ENCODE measurements around the gene CA7. TPM values are rescaled to one million over a fixed set of nuclear protein-coding genes. Genes with fewer than 3 reads are reported as not detected.

The CA7 gene
- total RNA-seq, 1 donor: not detected

DNA sequence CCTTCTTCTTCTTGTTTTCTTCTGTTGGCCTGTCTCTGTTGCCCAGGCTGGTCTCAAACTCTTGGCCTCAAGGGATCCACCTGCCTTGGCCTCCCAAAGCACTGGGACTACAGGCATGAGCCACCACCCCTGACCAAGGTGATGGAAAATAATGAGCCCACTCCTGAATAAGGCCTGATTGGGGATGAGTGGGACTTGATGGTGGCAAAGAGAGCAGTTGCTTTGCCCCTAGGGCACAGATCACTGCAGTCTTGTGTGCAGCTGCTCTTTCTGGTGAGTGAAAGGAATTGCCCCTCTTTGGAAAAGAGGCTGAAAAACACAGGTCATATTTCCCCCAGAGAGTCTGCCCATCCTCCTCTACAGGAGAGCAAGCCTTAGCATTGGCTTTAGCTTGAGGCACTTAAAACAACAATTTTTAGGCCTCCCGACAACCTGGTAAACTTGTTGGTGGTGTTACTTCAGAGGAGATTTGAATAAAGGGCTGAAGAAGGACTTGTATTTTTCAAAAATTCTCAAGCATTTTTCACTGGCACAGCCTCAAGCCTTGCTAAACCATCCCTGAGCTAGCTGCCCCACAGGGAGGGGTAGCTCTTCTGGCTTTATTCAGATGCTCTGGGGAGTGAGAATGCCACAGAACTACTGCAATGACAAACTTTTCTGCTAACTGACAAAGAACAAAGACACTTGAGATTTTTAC, 30.0 kb downstream of the CA7 start:
- peaks cover 4% of the 10 kb centered on the region for H3K27me3 ChIP-seq (ENCODE audit: insufficient read depth, low read length)
- H3K9me3 ChIP-seq (ENCODE audit: low read depth, low read length): no peaks in the 10 kb centered on the region
- peaks cover 38% of the 10 kb centered on the region for H3K4me1 ChIP-seq (ENCODE audit: insufficient read depth, low read length)
- H3K4me3 ChIP-seq (ENCODE audit: low read length): no peak overlapping the region

DNA sequence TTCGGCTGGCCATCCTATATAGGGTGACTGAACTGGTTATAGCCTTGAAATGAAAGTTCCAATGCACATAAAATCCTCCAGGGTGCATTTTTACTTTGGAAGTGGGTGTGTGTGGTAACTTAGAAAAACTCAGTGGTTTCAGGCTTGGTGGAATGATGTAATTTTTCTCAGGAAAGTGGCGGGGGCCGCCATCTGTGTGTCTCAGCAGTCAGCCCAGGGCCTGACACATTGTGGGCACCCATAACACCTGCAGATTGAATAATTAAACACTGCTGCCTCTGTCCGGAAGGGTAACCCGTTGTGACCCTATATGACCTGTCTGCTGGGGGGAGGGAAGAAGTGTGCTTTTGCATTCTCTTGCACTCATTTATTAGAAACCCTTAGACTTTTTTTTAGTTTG, 33.9 kb downstream of the CA7 start:
- H3K9me3 ChIP-seq (ENCODE audit: low read depth, low read length): no peaks in the 10 kb centered on the region
- peaks cover 6% of the 10 kb centered on the region for H3K27me3 ChIP-seq (ENCODE audit: insufficient read depth, low read length)
- peaks cover 47% of the 10 kb centered on the region for H3K4me1 ChIP-seq (ENCODE audit: insufficient read depth, low read length)

DNA sequence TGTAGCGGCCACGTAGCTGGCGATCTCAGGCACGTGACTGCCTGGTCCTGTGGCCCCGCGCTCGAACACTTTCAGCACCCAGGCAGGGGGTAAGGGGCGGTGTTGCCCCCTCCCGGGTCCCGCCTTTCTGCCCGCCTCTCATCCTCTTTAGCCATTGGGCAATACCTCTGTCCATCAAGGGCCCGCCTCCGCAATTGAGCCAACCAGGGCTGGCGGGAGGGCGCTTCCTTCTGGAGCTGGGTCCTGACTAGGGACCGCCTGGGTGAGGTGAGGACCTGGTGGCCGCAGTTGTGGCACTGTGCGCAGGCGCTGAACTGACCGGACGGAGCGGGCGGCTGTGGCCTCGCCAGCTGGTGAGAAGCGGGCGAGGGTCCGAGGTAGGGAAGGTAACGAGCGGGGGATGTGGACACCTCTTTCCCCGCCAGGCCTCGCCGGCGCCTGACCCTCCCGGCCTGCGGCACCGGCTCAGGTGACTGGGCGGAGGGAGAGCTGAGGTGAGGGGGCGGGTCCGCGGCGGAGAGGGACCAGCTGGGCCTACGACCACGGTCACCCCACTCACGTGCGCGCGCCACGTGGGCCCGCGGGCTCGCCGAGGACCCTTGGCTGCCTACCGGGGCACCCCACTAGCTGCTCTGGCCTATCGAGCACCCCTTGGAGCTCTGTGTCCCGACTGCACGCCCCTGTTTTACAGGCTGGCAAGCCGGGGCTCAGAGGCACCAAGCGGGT, 36.2 kb downstream of the CA7 start, which contains the start of gene PDP2:
TSS of gene PDP2 (plus strand) at position 228 of the 726 bp plus-strand sequence. CDS start 3,770 bp downstream, outside the sequence.
- Histone ChIP-seq H3K27me3 (ENCODE audit: insufficient read depth, low read length) (peaks cover 2% of the 10 kb centered on the region), H3K4me1 (ENCODE audit: insufficient read depth, low read length) (peaks cover 30% of the 10 kb centered on the region), H3K9me3 (ENCODE audit: low read depth, low read length) (no peaks in the 10 kb centered on the region), H3K4me3 (ENCODE audit: low read length) (peak within 1 kb of the TSS; percentile 75)

More for the DNA sequence above, 33.9 kb downstream of the CA7 start:
- H3K4me3 ChIP-seq (ENCODE audit: low read length): no peak overlapping the region

DNA sequence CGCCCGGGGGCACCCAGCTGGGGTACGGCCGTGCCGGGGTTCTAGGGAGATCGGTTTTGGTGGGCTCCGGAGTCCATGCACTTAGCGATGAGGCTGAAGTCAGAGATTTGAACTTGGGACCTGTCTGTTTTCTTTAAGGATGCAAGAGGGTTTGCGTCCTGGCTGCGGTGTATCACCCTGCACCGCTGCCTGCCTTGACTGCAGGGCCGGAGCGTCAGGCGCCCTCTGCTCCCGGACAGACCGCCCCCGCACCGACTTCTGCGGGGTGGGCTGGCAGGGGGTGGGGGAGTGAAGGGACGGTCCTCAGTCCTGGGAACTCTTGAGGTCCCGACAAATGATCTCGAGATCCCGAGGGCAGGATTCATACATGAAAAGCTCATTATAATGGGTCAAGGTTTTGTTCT, 36.8 kb downstream of the CA7 start:
- peak overlapping the region; percentile 75 for H3K4me3 ChIP-seq (ENCODE audit: low read length)

DNA sequence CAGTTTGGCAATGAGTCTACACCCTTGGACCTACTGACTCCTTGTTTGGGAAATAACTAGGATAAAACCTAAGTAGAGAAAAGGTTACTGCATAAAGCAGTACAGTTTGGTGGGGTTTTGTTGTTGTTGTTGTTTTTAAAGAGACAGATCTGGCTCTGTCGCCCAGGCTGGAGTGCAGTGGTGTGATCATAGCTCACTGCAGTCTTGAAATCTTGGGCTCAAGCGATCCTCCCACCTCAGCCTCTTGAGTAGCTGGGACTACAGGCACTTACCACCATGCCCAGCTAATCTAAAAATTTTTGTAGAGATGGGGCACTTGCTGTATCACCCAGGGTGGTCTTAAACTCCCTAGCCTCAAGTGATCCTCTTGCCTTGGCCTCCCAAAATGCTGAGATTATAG, 37.3 kb downstream of the CA7 start:
- Histone ChIP-seq H3K27me3 (ENCODE audit: insufficient read depth, low read length) (peaks cover 2% of the 10 kb centered on the region), H3K9me3 (ENCODE audit: low read depth, low read length) (no peaks in the 10 kb centered on the region), H3K4me3 (ENCODE audit: low read length) (no peak overlapping the region), H3K4me1 (ENCODE audit: insufficient read depth, low read length) (peaks cover 30% of the 10 kb centered on the region)

More for the DNA sequence above, 36.8 kb downstream of the CA7 start:
- Histone ChIP-seq H3K27me3 (ENCODE audit: insufficient read depth, low read length) (peaks cover 2% of the 10 kb centered on the region), H3K9me3 (ENCODE audit: low read depth, low read length) (no peaks in the 10 kb centered on the region), H3K4me1 (ENCODE audit: insufficient read depth, low read length) (peaks cover 30% of the 10 kb centered on the region)

DNA sequence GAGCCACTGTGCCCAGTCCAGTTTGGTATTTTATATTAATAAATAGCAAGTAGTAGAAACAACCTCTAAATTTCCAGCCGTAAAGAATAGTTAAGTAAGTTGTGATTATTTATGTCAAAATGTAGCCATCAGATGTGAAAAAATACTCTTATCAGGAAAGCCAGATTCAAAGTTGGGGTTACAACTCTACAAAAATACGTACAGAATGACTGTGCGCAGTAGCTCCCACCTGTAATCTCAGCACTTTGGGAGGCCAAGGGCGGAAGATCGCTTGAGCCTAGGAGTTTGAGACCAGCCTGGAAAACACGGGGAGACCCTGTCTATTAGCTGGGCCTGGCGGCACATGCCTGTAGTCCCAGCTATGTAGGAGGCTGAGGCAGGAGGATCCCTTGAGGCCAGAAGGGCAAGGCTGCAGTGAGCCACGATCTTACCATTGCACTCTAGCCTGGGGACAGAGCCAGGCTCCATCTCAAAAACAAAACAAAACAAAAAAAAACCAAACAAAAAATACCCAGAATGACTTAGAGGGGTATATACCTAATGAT, 37.8 kb downstream of the CA7 start:
- Histone ChIP-seq H3K27me3 (ENCODE audit: insufficient read depth, low read length) (peaks cover 2% of the 10 kb centered on the region), H3K9me3 (ENCODE audit: low read depth, low read length) (no peaks in the 10 kb centered on the region), H3K4me1 (ENCODE audit: insufficient read depth, low read length) (peaks cover 30% of the 10 kb centered on the region), H3K4me3 (ENCODE audit: low read length) (no peak overlapping the region)

DNA sequence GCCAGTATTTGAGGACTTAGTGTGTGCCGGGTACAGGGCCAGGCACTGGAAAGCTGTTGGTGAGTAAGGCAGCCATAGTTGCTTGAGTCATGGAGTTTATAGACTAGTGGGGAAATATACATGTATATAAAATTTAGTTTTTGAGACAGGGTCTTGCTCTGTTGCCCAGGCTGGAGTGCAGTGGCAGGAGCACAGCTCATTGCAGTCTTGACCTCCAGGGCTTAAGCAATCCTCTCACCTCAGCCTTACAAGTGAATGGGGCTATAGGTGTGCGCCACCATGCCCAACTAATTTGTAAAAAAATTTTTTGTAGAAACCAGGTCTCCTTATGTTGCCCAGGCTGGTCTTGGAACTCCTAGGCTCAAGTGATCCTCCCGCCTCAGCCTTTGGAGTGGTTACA, 38.5 kb downstream of the CA7 start:
- peaks cover 2% of the 10 kb centered on the region for H3K27me3 ChIP-seq (ENCODE audit: insufficient read depth, low read length)
- H3K9me3 ChIP-seq (ENCODE audit: low read depth, low read length): no peaks in the 10 kb centered on the region
- H3K4me1 ChIP-seq (ENCODE audit: insufficient read depth, low read length): peaks cover 28% of the 10 kb centered on the region
- H3K4me3 ChIP-seq (ENCODE audit: low read length): no peak overlapping the region

DNA sequence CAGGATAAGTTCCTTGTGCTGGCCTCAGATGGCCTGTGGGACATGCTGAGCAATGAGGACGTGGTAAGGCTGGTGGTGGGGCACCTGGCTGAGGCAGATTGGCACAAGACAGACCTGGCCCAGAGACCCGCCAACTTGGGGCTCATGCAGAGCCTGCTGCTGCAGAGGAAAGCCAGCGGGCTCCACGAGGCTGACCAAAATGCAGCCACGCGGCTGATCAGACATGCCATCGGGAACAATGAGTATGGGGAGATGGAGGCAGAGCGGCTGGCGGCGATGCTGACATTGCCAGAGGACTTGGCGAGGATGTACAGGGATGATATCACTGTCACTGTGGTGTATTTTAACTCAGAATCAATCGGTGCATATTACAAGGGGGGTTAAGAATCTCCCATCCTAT, 41.3 kb downstream of the CA7 start:
- Histone ChIP-seq H3K9me3 (ENCODE audit: low read depth, low read length) (no peaks in the 10 kb centered on the region), H3K4me3 (ENCODE audit: low read length) (no peak overlapping the region), H3K4me1 (ENCODE audit: insufficient read depth, low read length) (peaks cover 12% of the 10 kb centered on the region)

DNA sequence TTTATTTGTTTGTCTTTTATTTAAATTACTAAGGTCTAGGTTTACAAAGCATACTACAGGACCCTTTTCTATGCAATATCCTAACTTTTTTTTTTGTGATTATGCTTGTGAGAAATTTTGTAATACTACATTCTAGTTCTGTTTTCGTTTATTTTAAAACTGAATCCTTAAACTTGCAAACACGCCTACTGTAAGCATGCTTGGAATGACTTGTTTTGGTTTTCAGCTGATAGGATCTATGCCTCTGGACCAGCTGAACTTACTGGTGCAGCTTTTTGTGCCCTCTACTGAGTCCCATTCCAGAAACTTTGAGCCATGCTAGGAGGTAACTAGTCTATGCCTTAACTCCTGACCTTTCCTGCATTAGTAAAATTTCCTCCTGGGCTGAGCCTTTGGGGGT, 42.1 kb downstream of the CA7 start:
- Histone ChIP-seq H3K4me3 (ENCODE audit: low read length) (no peak overlapping the region), H3K9me3 (ENCODE audit: low read depth, low read length) (no peaks in the 10 kb centered on the region), H3K27me3 (ENCODE audit: insufficient read depth, low read length) (peaks cover 2% of the 10 kb centered on the region), H3K4me1 (ENCODE audit: insufficient read depth, low read length) (peaks cover 4% of the 10 kb centered on the region)

More for the DNA sequence above, 41.3 kb downstream of the CA7 start:
- H3K27me3 ChIP-seq (ENCODE audit: insufficient read depth, low read length): peaks cover 2% of the 10 kb centered on the region

DNA sequence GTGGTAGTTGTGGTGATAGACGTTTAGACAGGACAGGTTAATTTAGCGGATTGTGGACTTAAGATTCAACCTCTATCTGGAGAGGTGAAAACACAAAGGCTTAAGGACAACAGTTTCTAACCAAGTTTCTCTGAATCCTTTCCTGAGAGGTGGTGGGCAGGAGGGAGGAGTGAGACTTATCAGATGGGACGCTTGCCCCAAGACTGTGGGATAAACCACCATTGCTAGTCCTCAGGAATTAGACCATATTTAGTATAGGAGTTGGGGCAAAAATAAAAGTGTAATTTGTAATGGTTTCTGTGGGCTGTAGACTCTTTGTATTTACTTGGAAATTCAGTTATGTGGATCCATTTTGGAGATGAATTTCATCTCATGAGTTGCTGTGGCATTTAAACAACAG, 42.7 kb downstream of the CA7 start:
- Histone ChIP-seq H3K27me3 (ENCODE audit: insufficient read depth, low read length) (no peaks in the 10 kb centered on the region), H3K4me3 (ENCODE audit: low read length) (no peak overlapping the region), H3K4me1 (ENCODE audit: insufficient read depth, low read length) (no peaks in the 10 kb centered on the region), H3K9me3 (ENCODE audit: low read depth, low read length) (no peaks in the 10 kb centered on the region)

DNA sequence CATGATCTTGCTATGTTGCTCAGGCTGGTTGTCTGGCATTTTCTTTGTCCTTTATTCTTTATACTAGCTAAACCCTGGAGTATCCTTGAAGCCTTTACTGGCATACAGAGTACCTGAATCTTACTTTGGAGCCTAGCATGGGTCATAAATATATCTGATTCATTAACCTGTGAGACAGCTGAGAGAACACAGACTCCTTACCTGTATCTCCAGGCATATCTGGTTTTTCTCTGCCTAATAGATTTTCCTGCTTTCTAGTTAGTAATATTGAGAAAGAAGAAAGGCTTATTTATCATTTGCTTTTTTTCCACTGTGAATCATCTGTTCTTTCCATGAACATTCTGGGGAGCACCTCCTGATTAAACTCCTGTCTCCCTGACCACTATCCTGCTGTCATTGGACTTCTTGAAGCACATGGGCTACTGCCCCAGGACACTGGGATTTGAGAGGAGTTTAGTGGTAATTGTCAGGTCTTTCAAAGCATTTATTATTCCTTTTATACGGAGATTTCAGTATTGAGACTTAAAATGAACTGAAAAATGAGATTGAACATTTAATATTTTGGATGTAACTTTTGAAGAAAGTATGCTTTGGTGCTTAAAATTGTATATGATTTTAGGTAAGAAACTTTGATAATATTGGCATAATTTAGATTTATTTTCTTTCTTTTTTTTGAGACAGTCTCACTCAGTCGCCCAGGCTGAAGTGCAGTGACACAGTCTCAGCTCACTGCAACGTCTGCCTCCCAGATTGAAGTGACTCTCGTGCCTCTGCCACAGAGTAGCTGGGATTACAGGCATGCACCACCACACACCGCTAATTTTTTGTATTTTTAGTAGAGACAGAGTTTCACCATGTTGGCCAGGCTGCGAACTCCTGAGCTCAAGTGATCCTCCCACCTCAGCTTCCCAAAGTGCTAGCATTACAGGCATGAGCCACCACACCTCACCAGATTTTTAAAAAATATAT, 44.7 kb downstream of the CA7 start:
- Histone ChIP-seq H3K4me1 (ENCODE audit: insufficient read depth, low read length) (no peaks in the 10 kb centered on the region), H3K4me3 (ENCODE audit: low read length) (no peak overlapping the region), H3K9me3 (ENCODE audit: low read depth, low read length) (no peaks in the 10 kb centered on the region), H3K27me3 (ENCODE audit: insufficient read depth, low read length) (no peaks in the 10 kb centered on the region)

DNA sequence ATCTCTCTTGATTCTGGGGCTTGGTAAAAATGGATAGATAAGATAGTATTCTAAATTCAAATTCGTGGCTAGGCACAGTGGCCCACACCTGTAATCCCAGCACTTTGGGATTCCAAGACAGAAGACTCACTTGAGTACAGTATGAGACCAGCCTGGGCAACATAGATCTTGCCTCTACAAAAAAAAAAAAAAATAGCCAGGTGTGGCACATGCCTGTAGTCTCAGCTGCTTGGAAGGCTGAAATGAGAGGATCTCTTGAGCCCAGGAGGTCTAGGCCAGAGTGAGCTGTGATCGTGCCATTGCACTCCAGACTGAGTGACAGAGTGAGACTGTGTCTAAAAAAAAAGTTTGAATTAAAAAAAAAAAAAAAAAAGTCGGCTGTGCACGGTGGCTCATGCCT, 45.4 kb downstream of the CA7 start:
- H3K9me3 ChIP-seq (ENCODE audit: low read depth, low read length): no peaks in the 10 kb centered on the region
- H3K4me3 ChIP-seq (ENCODE audit: low read length): no peak overlapping the region
- H3K27me3 ChIP-seq (ENCODE audit: insufficient read depth, low read length): no peaks in the 10 kb centered on the region
- H3K4me1 ChIP-seq (ENCODE audit: insufficient read depth, low read length): no peaks in the 10 kb centered on the region

DNA sequence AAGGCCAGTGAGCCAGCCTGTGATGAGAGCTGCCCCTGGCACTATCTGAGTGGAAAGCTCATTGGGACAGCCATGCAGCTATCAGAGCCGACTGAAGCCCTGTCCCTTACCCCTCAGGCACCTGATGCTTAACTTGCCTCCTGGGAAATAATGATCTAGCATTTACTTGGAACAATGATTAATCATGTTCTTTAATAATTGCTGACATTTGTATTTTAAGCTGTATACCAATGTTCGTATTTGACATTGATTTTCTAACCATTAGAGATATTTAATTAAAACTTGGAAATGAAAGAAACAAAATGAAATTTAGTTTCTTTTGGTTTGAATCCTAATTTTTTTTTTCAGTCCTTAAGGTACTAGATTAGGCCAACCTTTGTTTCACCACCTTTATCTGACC, 46.6 kb downstream of the CA7 start:
- no peaks in the 10 kb centered on the region for H3K9me3 ChIP-seq (ENCODE audit: low read depth, low read length)
- no peak overlapping the region for H3K4me3 ChIP-seq (ENCODE audit: low read length)
- no peaks in the 10 kb centered on the region for H3K27me3 ChIP-seq (ENCODE audit: insufficient read depth, low read length)
- H3K4me1 ChIP-seq (ENCODE audit: insufficient read depth, low read length): peaks cover 3% of the 10 kb centered on the region

DNA sequence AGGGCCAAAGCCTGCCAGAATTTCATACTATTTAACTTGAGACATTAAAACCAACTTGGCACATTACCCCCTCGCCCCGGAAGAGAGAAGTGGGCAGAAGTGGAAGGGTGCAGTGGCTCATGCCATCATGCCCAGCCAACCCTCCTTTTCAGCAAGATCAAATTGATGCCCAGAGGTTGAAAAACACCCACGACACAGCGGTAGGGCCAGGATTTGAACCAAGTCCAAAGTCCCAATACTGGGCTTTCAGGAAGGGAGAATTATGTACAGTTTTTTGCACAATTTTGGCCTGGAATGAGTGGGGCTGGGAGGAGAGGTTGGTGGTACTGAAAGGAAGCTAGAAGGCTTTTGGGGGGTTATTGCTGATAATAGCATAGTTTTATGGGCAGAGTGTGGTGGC, 47.1 kb downstream of the CA7 start:
- H3K27me3 ChIP-seq (ENCODE audit: insufficient read depth, low read length): no peaks in the 10 kb centered on the region
- no peak overlapping the region for H3K4me3 ChIP-seq (ENCODE audit: low read length)

More for the DNA sequence above, 47.1 kb downstream of the CA7 start:
- Histone ChIP-seq H3K4me1 (ENCODE audit: insufficient read depth, low read length) (peaks cover 3% of the 10 kb centered on the region), H3K9me3 (ENCODE audit: low read depth, low read length) (no peaks in the 10 kb centered on the region)

Data from mononuclear cell (primary cell).